Activated T-helper 1 cell treated with anti-CD3 and anti-CD28 coated beads, Interleukin-12 subunit alpha, Interleukin-12 subunit beta, Interleukin-2, Interleukin-4 antibody, amounts not matched to agents 30 ng/mL and 10 ng/mL and 1 ng/mL, durations not matched to agents 14 hours and 24 hours and 36 hours (primary cell): Measurements from ENCODE around the gene PTPN9. TPM values are rescaled to one million over a fixed set of nuclear protein-coding genes. Genes with fewer than 3 reads are reported as not detected.
A peak's percentile ranks its signal among the peaks of the same experiment; 100 is the strongest.
"Not testable (repeated sequence)": the region's sequence is repeated elsewhere in the genome, so short reads cannot be mapped to it uniquely, and the experiment has no call there.

Experiments
- DNase-seq: peaks from one replicate; pipeline ENCODE4 v3.0.0; 2021; ENCODE audit warnings: low spot score
- H3K27ac Mint-ChIP-seq: one replicate; pipeline ENCODE4 v1.8.0; 2021; ENCODE audit warnings: mild to moderate bottlenecking, mixed read lengths
- H3K27me3 Mint-ChIP-seq: one replicate; pipeline ENCODE4 v1.8.0; 2022; ENCODE audit warnings: mild to moderate bottlenecking, moderate library complexity, mixed read lengths; ENCODE audit not compliant: insufficient read depth
- H3K36me3 Mint-ChIP-seq: one replicate; pipeline ENCODE4 v1.8.0; 2021; ENCODE audit warnings: low read depth, mixed read lengths
- H3K4me1 Mint-ChIP-seq: one replicate; pipeline ENCODE4 v1.8.0; 2021; ENCODE audit warnings: low read depth, mixed read lengths
- H3K4me3 Mint-ChIP-seq: one replicate; pipeline ENCODE4 v1.8.0; 2021; ENCODE audit warnings: mild to moderate bottlenecking, moderate library complexity, mixed read lengths
- H3K9me3 Mint-ChIP-seq: one replicate; pipeline ENCODE4 v1.8.0; 2021; ENCODE audit warnings: mixed read lengths
- intact Hi-C: fragments of 100-400 bp; cut with micrococcal nuclease; formaldehyde crosslinking; loops from one replicate; pipeline ENCODE4 v1.15.1; 2024
- total RNA-seq: library from RNA; stranded (reverse); gene quantifications from 2 replicates; pipeline ENCODE4 v1.2.3, GENCODE V29; 2022

The PTPN9 gene
- total RNA-seq, 1 donor from 2014 or later: 28.0 TPM

DNA sequence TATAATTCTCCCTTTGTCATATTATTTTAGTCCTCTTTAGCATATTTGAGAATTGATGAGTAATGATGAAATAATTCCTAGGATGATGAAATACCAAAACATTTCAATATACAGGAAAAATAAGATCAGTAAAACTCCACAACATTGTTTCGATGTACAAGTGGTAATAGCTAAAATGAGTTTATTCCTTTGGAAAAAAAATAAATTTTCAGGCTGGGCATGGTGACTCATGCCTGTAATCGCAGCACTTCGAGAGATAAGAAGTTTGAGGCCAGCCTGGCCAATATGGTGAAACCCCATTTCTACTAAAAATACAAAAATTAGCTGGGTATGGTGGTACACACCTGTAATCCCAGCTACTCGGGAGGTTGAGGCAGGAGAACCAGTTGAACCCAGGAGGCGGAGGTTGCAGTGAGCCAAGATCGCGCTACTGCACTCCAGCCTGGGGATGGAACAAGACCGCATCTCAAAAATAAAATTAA is 135.1 kb downstream of the PTPN9 start:
- H3K4me1 Mint-ChIP-seq: peaks cover 29% of the 10 kb centered on the region
- peaks cover 20% of the 10 kb centered on the region for H3K36me3 Mint-ChIP-seq
- DNase-seq, intact Hi-C loops, H3K27me3 Mint-ChIP-seq, H3K27ac Mint-ChIP-seq, H3K9me3 Mint-ChIP-seq, H3K4me3 Mint-ChIP-seq: not testable (repeated sequence)

DNA sequence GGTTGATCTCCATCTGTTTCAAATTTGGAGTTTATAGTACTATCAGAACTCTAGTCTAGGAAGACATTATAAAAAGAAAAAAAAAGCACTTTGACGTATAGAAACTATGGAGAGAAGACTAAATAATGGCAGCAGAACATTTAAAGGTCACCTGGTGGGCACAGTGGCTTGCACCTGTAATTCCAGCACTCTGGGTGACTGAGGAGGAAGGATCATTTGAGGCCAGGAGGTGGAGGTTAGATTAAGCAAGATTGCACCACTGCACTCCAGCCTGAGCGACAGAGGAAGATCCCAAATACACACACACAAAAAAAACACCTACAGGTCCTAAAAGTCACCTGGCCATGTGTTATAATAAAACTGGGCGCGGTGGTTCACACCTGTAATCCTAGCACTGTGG is 141.4 kb downstream of the PTPN9 start:
- peaks cover 26% of the 10 kb centered on the region for H3K36me3 Mint-ChIP-seq
- no peak overlapping the region for H3K4me3 Mint-ChIP-seq
- peaks cover 21% of the 10 kb centered on the region for H3K4me1 Mint-ChIP-seq
- no peak overlapping the region for H3K27ac Mint-ChIP-seq
- no peaks in the 10 kb centered on the region for H3K9me3 Mint-ChIP-seq
- intact Hi-C loops: no loop called here
- no peak for DNase-seq
- H3K27me3 Mint-ChIP-seq: no peaks in the 10 kb centered on the region

DNA sequence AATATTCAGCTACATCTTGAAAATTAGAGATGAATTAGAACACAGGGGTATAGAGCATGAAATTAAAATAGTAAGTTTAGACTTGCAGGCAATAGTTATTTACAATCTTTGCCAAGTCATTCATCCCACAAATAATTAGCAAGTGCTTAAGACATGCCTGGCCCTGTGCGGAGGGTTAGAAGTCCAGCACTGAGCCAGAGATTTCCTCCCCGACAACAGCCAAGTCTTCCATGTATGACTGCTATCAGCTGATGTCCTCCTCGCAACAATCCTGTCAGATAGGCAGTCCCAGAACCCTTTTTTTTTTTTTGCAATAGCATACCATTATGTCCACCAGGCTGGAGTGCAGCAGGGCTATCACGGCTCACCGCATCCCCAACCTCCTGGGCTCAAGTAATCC is 142.2 kb downstream of the PTPN9 start:
- H3K4me3 Mint-ChIP-seq: no peak overlapping the region
- intact Hi-C loops: no loop called here
- H3K27ac Mint-ChIP-seq: no peak overlapping the region

DNA sequence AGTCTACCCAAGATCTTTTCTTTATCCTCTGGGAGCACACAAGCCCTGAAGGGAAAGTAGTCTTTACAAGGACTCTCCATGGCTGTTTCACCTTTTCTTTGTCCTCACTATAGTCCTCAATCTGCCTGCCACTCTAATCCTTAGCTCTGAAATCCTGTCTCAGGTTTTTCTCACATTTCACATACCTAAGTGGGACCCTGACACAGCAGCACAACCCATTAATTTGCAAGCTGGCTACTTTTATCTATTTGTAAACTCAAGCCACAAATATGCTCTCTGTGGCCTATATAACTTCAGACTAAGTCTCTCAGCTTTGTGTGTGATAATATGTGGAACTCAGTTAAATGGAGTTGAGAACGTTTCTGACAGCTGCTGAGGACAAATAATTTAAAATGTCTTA is 147.4 kb downstream of the PTPN9 start:
- DNase-seq: no peak
- Mint-ChIP-seq H3K9me3 (no peaks in the 10 kb centered on the region), H3K27me3 (no peaks in the 10 kb centered on the region), H3K27ac (peak overlapping the region; percentile 63), H3K4me3 (no peak overlapping the region), H3K36me3 (peaks cover 29% of the 10 kb centered on the region), H3K4me1 (peaks cover 26% of the 10 kb centered on the region)
- intact Hi-C loops: no loop called here

More for the DNA sequence above, 142.2 kb downstream of the PTPN9 start:
- no peak for DNase-seq
- H3K36me3 Mint-ChIP-seq: peaks cover 26% of the 10 kb centered on the region
- H3K9me3 Mint-ChIP-seq: no peaks in the 10 kb centered on the region
- no peaks in the 10 kb centered on the region for H3K27me3 Mint-ChIP-seq
- H3K4me1 Mint-ChIP-seq: peaks cover 24% of the 10 kb centered on the region

DNA sequence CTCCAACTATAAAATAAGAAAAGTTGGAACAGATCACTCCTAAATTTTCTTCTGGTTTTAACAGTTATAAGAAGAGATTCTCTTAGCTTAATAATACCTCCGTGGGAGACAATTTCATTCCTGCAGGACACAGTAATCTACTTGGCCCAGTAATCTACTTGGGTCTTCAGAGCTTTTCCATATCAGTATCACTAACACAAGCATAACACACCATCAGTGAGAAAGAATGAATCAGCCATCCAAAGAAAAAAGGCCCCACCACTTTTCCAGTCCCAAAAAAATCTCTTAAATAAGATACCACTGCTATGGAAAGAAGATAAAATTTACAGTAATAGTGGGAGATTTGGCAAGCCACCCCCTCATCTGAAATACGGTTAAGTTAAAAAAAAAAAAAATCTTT is 147.8 kb downstream of the PTPN9 start:
- Mint-ChIP-seq H3K4me3 (no peak overlapping the region), H3K9me3 (no peaks in the 10 kb centered on the region), H3K36me3 (peaks cover 30% of the 10 kb centered on the region), H3K27me3 (no peaks in the 10 kb centered on the region), H3K27ac (peak overlapping the region; percentile 63), H3K4me1 (peaks cover 28% of the 10 kb centered on the region)
- intact Hi-C loops: no loop called here
- DNase-seq: no peak

DNA sequence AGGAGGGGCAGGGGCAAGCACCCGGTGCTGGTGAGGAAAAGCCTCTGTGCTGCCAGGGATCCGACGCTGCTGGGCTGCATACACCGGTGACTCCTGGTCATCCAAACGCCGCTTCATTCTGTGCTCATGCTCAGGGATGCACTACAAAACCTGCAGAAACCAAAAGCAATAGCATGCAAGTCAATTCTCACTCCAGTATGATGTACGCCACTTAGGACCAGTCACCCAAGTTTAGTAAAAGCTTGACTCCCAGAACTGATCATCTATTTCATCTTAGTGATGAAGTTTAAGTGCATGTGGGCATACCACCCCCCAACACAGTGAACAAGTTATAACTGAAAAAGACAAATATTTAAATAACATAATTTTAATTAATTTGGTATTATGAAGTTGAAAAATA is 148.9 kb downstream of the PTPN9 start:
- Mint-ChIP-seq H3K27ac (no peak overlapping the region), H3K4me3 (no peak overlapping the region), H3K36me3 (peaks cover 27% of the 10 kb centered on the region)

DNA sequence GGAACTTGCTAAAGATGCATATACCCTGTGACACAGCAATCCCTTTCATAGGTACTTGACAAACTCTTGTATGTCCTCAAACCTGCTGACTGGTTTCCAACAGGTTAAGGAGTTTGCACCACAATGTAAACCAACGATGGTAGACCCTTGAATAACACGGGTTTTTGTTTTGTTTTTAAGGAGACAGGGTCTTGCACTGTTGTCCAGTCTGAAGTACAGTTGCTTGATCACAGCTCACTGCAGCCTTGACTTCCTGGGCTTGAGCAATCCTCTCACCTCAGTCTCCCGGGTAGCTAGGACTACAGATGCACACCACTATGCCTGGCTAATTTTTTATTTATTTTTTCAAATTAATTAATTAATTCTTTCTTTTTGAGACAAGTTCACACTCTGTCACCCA is 151.0 kb downstream of the PTPN9 start:
- intact Hi-C loops: no loop called here

More for the DNA sequence above, 148.9 kb downstream of the PTPN9 start:
- intact Hi-C loops: no loop called here
- no peak for DNase-seq
- no peaks in the 10 kb centered on the region for H3K9me3 Mint-ChIP-seq
- H3K27me3 Mint-ChIP-seq: no peaks in the 10 kb centered on the region
- peaks cover 37% of the 10 kb centered on the region for H3K4me1 Mint-ChIP-seq

DNA sequence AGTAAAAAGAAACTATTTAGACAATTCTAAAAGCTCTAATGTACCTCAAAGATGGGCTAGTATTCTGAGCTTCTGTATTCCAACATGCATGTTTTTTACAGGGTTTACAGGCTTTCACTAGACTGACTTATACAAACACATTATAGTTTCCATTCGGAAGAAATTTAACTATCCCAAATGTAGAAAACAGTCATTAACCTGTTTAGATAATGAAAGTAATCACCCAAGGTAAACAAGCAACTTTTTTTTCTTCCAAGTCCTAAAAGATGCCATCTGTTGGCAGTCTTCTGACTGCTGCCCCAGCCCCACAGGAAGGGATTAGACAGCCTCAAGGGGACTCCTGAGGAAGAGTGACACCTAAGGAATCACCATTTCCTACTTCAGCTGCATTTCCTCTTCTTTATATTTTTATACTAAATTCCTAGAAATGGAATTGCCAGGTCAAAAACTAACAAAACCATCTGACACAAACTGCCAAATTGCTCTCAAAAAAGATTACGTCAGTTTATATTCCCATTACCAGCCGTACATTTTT is 153.1 kb downstream of the PTPN9 start:
- Mint-ChIP-seq H3K27me3 (no peaks in the 10 kb centered on the region), H3K9me3 (no peaks in the 10 kb centered on the region), H3K4me3 (no peak overlapping the region), H3K4me1 (peaks cover 16% of the 10 kb centered on the region), H3K27ac (no peak overlapping the region), H3K36me3 (peaks cover 30% of the 10 kb centered on the region)
- DNase-seq: no peak
- intact Hi-C loops: no loop called here

More for the DNA sequence above, 151.0 kb downstream of the PTPN9 start:
- Mint-ChIP-seq H3K4me1 (peaks cover 28% of the 10 kb centered on the region), H3K27ac (no peak overlapping the region), H3K27me3 (no peaks in the 10 kb centered on the region), H3K9me3 (no peaks in the 10 kb centered on the region), H3K36me3 (peaks cover 23% of the 10 kb centered on the region), H3K4me3 (no peak overlapping the region)
- no peak for DNase-seq

DNA sequence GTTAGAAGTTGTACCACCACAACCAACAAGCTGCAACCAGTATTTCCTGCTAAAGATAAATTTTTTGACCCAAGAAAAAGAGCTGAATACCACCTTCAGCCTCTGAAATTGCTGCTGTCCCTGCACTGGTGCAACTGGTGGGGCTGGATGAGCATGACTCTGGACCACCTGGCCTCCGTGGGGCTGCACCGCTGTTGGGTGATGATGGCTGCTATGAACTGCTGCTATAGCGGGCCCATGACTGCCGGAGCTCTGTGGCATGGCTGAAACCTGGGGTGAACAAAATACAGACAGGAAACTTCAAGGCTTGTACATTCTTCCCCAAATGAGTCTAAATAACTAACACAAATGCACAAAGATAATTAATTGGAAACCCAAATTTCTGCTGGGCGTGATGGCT is 156.6 kb downstream of the PTPN9 start:
- Mint-ChIP-seq H3K4me1 (peaks cover 16% of the 10 kb centered on the region), H3K27me3 (no peaks in the 10 kb centered on the region), H3K4me3 (no peak overlapping the region), H3K36me3 (peaks cover 24% of the 10 kb centered on the region), H3K27ac (no peak overlapping the region), H3K9me3 (no peaks in the 10 kb centered on the region)
- no peak for DNase-seq
- intact Hi-C loops: no loop called here

DNA sequence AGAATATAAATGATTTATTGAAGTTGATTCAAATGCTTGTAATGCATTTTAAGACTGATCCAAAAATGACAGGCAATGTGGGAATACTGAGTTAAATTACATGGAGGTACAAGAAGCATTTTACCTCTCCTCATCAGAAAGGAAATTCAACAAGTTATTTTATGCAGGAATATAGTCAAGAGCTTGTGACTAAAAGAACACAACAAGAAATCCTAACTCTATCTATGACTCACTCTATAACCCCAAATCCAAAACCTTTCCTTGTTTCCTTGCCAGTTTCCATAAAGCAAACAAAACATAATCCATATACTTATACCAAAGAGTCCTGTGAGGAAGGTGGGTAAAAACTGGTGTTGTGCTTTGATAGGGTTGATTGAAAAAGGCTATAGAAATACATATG is 158.4 kb downstream of the PTPN9 start:
- no peaks in the 10 kb centered on the region for H3K9me3 Mint-ChIP-seq
- peak overlapping the region; percentile 31 for H3K27ac Mint-ChIP-seq
- H3K4me3 Mint-ChIP-seq: no peak overlapping the region
- H3K36me3 Mint-ChIP-seq: peaks cover 26% of the 10 kb centered on the region
- H3K27me3 Mint-ChIP-seq: no peaks in the 10 kb centered on the region
- no peak for DNase-seq
- intact Hi-C loops: no loop called here
- H3K4me1 Mint-ChIP-seq: peaks cover 14% of the 10 kb centered on the region

DNA sequence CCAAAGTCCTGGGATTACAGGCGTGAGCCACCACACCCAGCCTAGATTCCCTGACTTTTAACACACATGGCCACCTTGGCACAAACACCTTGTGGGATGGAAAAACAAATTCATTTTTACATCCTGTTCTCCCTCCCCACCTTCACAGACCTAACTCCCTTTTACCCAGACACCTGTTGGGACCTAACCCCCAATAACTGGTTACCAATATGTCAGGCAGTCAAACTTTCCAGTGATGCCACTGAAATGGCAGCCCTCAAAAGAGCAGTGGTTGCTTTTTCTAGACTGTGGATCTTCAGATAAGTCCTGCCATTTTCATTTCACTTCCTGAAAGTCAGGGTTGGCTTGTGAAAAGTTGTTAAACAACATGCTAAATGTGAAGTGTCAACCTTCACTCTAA is 162.5 kb downstream of the PTPN9 start:
- no peaks in the 10 kb centered on the region for H3K9me3 Mint-ChIP-seq
- H3K4me1 Mint-ChIP-seq: peaks cover 8% of the 10 kb centered on the region
- intact Hi-C loops: no loop called here
- no peak for DNase-seq
- no peak overlapping the region for H3K4me3 Mint-ChIP-seq
- no peaks in the 10 kb centered on the region for H3K27me3 Mint-ChIP-seq
- H3K36me3 Mint-ChIP-seq: peaks cover 31% of the 10 kb centered on the region
- H3K27ac Mint-ChIP-seq: peak overlapping the region; percentile 60

Other genes starting within 250 kb of the PTPN9 start
- 79.8 and 79.9 TPM in 2 replicates for gene COMMD4, start 243.3 kb downstream of the PTPN9 start, total RNA-seq
- 4.7 and 5.3 TPM in 2 replicates for gene NEIL1, start 232.3 kb downstream of the PTPN9 start, total RNA-seq
- 250 and 254 TPM in 2 replicates for gene MAN2C1, start 210.7 kb downstream of the PTPN9 start, total RNA-seq
- gene SIN3A, start 127.6 kb downstream of the PTPN9 start, total RNA-seq: 97.5 and 106 TPM in 2 replicates
- gene SNUPN, start 46.4 kb upstream of the PTPN9 start, total RNA-seq: 30.8 and 34.1 TPM in 2 replicates
- gene IMP3, start 60.9 kb upstream of the PTPN9 start, total RNA-seq: 110 and 113 TPM in 2 replicates
- 5.4 and 6.2 TPM in 2 replicates for gene SNX33, start 68.6 kb upstream of the PTPN9 start, total RNA-seq
- gene CSPG4, start 133.5 kb upstream of the PTPN9 start, total RNA-seq: not detected in 2 replicates